Stimulated activated CD4-positive, alpha-beta T cell treated with anti-CD3 and anti-CD28 coated beads, Interleukin-15, amount 100 ng/mL, for 1 hour (primary cell): ENCODE results near the gene KLB.
"Not testable (repeated sequence)": the region's sequence is repeated elsewhere in the genome, so short reads cannot be mapped to it uniquely, and the experiment has no call there.

ENCODE experiments used
- DNase-seq, 2 donors: peaks; one replicate each; pipeline ENCODE4 v3.0.0-alpha.2; 2020; ENCODE audit warnings: low read depth in 1 of 2, low spot score in 1 of 2

The KLB gene

DNA sequence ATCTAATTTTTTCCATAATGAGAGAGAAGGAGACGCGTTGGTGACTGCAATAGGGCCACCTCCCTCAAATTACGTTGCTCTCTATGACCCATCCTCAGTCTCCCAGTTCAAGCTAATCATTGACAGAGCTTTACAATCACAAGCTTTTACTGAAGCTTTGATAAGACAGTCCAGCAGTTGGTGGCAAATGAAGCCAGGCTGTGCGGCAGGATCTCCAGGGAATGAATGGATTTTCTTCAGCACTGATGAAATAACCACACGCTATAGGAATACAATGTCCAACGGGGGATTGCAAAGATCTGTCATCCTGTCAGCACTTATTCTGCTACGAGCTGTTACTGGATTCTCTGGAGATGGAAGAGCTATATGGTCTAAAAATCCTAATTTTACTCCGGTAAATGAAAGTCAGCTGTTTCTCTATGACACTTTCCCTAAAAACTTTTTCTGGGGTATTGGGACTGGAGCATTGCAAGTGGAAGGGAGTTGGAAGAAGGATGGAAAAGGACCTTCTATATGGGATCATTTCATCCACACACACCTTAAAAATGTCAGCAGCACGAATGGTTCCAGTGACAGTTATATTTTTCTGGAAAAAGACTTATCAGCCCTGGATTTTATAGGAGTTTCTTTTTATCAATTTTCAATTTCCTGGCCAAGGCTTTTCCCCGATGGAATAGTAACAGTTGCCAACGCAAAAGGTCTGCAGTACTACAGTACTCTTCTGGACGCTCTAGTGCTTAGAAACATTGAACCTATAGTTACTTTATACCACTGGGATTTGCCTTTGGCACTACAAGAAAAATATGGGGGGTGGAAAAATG, at the start of gene KLB:
TSS of gene KLB (plus strand) at position 168 of the 821 bp plus-strand sequence. CDS start at position 188, 20 bp downstream.
- DNase-seq, result no peak

DNA sequence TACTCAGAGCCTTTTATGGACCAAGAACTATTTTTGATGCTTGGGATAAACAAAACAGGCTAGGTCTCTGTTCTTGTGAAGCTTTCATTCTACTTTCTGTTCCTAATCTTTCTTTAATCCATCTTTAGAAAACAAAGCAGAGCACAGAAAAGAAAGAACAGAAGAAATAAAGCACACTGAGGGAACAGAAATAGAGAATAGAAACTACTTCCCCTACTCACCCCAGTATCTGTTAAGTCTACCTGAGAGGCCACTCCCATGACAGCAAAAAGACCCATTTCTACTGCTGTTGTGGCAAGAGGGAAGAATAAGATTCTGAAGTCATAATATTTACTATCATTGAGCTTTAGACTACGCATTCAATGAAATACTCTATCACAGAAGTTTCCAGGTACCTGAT, 49.7 kb upstream of the KLB start:
- no peak for DNase-seq

DNA sequence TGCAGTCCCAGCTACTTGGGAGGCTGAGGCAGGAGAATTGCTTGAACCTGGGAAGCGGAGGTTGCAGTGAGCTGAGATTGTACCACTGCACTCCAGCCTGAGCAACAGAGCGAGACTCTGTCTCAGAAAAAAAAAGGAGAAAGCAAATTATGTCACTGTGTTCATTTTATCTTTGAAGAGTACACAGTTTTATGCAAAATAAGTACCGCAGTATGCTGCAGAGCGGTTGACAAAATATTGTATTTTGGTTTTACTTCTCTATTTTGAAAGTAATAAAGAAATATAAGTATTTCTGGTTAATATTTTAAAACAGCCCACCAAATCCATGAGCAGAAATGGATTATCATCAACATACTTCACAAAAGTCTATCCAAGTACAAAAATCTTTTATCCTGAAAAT, 46.1 kb upstream of the KLB start:
- DNase-seq, result not testable (repeated sequence)

DNA sequence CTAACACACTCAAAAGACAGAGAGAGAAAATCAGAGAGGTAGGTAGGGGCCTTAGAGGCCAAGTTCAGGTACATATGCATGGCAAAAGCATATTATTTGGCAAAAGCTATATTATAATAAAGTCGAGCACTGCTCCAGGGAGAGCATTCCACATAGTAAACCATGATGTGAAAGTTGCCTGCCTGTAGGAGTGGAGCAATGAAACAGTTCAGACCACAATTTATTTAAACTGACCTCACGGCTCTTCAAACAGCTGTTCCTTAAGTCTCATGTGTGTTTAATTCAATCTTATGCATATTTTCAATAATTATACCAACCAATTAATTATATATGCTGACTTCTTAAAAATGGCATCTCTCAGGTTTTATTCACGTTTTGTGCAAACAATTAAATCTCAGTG, 43.9 kb upstream of the KLB start:
- no peak for DNase-seq

DNA sequence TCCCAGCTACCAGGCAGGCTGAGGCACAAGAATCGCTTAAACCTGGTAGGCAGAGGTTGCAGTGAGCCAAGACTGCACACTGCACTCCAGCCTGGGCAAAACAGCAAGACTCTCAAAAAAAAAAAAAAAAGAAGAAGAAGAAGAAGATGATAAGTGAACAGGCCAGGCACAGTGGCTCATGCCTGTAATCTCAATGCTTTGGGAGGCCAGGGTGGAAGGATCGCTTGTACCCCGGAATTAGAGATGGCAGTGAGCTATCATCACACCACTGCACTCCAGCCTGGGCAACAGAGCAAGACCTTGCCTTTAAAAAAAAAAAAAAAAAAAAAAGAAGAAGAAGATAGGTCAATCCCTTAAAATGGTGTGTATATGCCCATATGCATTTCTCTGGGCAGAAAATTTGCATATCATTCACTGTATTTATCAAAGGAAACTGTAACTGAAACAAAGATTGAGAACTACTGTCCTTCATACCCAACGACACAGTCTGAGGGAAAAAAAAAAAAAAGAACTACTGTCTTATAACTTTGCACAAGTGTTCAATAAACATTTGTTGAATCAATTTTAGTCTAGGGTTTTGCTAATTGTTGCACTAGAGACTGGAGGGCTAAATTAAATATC, 42.8 kb upstream of the KLB start:
- no peak for DNase-seq

DNA sequence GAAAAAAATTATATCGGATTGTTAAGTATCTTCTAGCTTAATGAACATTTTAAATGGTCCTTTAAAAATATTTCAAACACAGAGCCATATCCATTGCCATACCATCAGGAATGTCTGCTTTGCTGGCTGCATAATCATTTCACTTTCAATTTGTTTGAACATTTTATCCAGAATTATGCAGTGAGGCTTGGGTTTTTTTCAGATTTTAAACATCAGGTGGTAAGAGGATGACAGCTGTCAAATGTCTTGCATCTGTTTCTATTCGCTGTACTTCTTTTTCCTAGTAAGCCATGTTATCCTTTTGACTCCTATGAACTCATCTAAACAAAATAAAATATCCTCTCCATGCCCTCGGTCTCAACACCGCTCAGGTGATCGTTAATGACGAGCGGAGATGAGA, 41.4 kb upstream of the KLB start:
- no peak for DNase-seq

DNA sequence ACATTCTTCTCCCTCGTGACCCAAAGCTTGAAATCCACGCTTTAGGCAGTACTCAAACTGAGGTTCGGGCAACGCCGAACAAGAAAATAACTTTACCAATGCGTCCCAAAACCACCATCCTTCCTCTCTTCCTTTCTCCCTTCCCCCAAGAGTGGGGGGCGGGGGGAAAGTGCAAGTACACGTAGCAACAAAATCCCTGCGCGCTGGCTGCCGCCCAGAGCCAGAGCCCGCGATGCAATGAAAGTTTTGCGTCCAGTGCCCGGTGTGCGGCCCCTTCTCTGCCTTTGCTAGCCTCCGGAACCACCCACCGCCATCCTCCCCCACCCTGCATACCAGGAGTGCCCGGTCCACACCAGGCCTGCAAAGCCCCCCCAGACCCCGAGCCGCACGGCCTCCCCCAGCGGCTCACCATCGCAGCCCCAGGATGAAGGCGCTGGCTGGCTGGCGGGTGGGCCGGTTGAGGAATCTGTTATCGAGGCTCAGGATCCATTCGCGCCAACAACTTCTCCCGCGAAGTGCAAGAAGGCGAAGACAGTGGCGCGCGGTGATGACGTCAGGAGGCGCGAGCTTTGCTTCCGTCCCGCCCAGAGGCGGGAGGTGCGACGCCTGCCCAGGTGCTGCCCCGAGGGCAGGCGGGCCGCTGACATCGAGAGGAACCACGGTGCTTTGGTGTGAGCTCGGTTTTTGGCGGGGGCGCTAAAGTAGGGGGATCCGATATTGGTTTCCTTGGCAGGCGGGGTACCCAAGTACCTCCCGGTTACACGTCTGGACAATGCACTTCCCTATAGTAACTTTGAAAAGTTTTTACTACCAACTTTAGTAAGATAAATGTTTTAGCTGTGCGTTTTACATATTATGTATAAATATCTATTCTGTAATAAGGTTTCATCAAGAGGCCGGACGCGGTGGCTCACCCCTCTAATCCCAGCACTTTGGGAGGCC, 40.6 kb upstream of the KLB start, which contains the start of gene RFC1:
TSS of gene RFC1 (minus strand) at position 533 of the 942 bp plus-strand sequence. CDS start at position 412, 121 bp downstream.
- peak; percentile 81 to 95 for DNase-seq

DNA sequence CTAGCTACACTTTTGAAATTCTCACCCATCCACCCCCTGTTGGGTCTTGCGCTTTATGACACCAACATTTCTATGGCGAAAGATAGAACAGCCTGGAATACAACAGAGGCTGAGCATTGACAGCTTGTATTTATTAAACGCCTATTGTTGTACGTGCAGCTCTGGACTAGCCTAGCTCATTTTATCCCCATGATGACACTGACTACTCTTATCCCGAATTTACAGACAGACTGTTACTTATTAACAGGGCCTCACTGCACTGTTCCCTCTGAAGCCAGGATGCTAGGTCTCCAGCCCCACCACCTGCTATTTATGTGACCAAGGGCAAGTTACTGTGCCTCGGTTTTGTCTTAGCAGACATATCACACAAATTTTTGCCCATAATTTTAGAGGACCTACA, 39.6 kb upstream of the KLB start:
- DNase-seq, result no peak

DNA sequence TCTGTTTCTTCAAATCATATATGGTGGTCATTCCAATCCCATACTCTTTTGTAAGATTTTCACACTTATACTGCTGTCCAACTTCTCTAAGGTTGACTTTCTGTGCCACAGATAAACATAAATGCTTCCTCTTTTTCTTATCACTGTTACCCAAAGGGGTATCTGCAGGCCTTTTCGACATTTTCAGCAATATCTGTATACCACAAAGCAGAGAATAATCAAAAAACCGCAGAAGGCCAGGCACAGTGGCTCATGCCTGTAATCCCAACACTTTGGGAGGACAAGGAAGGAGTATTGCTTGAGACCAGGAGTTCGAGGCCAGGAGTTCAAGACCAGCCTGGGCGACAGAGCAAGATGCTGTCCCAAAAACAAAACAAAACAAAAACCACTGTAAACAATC, 37.4 kb upstream of the KLB start:
- no peak for DNase-seq

DNA sequence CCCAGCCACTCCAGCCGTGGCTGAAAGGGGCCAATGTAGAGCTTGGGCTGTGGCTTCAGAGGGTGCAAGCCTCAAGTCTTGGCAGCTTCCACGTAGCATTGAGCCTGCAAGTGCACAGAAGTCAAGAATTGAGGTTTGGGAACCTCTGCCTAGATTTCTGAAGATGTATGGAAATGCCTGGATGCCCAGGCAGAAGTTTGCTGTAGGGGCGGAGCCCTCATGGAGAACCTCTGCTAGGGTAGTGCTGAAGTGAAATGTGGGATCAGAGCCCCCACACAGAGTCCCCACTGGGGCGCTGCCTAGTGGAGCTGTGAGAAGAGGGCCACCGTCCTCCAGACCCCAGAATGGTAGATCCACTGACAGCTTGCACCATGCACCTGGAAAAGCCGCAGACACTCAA, 35.5 kb upstream of the KLB start:
- DNase-seq, result not testable (repeated sequence)

DNA sequence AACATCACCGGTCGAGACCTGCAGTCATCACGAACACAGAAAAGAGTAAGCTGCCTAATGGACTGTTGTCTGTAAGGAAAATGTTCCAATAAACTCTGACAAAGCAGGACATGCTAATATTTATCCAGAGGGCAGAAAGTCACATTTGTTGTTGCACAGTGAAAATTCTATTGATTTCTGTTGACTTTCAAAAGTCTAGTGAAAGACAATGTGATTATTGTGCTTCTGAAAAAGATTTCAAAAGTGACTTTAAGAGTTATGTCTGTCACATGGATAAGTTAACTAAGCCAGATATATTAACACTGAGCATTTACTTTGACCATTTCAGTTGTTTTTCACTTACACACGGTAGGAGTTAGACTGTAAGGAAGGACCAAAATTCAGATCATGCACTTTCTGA, 31.3 kb upstream of the KLB start:
- DNase-seq, result no peak

DNA sequence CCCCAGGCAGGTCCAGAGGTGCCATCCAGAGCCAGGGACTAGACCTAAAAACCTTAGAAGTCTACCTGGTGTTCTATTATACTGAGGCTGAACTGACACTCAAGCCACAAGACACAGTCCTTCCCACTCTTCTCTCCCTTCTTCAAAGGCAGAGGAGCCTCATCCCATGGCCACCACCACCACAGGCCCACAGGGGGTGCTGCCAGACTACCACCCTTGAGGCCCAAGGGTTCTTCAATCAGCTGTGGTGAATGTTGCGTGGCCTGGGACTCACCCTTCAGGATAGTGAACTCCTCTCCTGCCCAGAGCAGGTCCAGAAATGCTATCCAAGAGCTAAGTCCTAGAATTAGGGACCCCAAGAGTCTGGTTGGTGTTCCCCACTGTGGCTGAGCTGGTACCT, 23.0 kb upstream of the KLB start:
- no peak for DNase-seq

DNA sequence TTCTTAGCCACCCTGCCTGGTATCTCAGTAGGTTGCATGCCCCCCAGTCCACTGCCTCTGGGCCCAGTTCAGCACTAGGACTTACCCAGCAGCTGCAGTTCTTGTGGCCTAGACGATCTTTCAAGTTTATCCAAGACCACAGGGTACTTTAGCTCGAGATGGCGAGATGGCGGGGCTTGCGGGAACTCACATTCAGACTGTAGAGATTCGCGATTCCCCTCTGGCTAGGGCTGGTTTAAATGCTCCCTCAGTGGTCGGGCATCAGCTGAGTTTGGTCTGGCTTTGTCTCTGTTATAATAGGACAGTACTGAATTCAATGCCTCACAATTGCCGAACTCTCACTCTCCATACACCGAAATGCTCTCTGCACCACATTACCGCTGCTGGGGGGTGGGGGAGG, 22.2 kb upstream of the KLB start:
- DNase-seq, result no peak

DNA sequence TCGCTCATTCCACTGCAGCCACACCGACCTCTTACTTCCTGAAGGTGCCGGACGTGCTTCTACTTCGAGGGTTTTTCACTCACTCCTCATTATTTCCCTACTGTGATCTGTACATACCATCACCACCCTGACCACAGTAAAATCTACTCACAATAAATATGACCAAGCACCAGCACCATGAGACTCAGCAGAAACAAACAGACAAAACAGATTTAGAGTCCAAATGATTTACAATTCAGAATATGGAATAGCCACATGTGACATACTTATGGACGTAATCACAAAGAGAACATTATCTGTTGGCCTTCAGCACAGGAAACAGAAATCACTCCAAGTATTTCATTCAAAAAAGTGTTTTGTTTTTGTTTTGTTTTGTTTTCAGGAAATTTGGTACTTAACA, 16.1 kb upstream of the KLB start:
- DNase-seq, result no peak

DNA sequence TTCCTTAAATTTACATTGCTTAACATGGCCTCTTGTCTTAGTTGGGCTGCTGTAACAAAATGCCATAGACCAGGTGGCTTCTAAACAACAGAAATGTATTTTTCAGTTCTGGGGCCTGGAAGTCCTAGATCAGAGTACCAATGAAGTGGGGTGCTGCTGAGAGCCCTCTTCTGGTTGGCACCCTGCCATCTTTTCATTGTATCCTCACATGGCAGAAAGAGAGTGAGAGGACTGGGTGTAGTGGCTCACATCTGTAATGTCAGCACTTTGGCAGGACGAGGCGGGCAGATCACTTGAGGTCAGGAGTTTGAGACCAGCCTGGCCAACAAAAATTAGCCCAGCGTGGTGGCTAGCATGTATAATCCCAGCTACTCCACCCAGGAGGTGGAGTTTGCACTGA, 12.0 kb upstream of the KLB start:
- DNase-seq, result no peak

DNA sequence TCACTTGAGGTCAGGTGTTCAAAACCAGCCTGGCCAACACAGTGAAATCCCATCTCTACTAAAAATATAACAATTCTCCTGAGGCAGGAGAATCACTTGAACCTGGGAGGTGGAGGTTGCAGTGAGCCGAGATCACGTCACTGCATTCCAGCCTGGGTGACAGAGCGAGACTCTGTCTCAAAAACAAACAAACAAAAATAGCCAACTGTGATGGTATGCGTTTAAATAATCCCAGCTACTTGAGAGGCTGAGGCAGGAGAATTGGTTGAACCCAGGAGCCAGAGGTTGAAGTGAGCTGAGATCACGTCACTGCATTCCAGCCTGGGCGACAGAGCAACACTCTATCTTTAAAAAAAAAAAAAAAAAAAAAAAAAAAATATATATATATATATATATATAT, 5.1 kb upstream of the KLB start:
- DNase-seq, result not testable (repeated sequence)

DNA sequence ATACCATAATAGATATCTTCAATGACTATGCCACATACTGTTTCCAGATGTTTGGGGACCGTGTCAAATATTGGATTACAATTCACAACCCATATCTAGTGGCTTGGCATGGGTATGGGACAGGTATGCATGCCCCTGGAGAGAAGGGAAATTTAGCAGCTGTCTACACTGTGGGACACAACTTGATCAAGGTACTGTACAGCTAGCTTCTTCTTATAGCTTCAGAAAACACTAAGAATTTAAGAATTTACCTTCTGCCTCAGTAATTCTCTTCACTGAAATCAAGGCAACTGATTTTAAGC, 805 bp downstream of the KLB start:
- DNase-seq, result no peak

DNA sequence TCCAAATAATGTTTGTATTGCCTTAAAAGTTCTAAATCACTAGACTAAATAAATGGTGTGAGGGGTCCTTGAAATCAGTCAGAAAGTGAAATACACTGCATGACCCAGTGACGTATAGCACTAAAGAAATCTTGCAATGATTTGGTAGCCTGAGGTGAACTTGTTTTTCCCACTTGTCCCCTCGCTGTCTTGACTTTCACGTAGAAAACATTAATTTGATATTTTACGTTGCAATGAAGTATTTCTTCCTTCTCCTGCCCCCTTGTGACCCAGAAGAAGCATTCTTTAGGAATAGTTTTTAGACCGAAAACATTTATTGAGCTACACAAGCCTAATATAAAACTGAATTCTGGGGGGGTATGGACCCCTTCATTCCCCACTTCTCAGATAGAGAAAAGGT, 3.7 kb downstream of the KLB start:
- DNase-seq, result no peak

DNA sequence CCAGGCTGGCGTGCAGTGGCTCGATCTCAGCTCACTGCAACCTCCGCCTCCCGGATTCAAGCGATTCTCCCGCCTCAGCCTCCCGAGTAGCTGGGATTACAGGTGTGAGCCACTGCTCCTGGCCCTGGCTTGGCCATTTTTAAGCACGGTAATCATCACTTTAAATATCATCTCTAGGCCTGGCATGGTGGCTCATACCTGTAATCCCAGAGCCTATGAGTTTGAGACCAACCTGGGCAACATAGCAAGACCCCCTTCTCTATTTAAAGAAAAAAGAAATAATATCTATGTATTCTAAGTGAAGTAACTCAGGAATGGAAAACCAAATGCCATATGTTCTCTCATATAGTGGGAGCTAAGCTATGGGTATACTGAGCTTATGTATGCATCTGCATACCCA, 4.8 kb downstream of the KLB start:
- not testable (repeated sequence) for DNase-seq

DNA sequence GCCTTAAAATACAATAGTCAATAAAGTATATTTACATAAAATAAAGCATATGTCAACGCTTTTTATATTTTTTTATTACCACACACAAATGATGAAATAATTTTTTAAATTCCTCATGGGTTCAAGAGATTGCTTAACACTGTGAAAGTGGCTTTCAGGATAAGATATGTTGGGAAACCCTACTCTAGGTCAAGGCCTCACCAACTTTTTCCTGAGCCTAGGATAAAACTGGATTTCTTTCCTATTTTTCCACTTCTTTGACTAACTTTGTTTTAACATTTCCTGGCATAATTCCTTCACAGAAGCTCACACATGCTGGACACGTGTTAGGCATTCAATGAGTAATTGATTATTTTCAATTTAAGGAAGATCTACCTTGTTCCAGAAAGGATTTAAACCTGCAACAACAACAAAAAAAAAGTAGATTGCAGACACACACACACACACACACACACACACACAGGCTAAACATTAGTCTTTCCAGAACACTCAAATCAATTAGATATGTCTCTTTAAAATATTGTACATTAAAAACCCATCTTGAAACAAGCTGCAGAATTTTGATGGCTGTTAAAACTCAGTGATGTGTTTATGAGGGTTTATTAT, 9.1 kb downstream of the KLB start:
- DNase-seq, result no peak

DNA sequence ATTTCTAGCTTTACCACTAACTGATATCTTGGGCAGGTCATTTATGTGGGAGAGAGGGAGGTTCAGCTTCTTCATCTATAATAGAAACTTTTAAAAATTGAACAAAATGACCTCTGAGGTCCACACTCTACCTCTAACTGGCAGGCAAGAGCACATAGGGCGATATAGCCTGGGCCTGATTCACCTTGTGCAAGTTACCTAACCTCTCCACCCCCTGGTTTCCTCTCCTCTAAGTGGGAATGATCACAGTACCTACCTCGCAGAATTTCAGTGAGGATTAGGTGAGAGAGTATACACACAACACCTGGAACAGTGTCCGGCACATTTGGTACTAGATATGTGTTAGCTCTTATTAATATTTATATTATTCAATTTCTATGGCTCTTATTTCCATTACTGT, 15.5 kb downstream of the KLB start:
- no peak for DNase-seq
